GM23338 (cell line): ENCODE data around the gene TBCD.

Experiments used
- CTCF ChIP-seq, 2 experiments: fragments of 200-600 bp in 1 of 2; sonication (generic) in 1 of 2; conservative IDR thresholded peaks; 2 replicates each; pipeline versions ENCODE4 v1.5.1 to v1.6.1; 2016 to 2017; ENCODE audit warnings: antibody characterized with exemption in 2 of 2, low read depth in 2 of 2, mild to moderate bottlenecking in 2 of 2, moderate library complexity in 1 of 2
- EZH2 ChIP-seq: fragments of 200-600 bp; sonication (generic); IDR thresholded peaks from one replicate; pipeline ENCODE4 v1.8.0; 2017; ENCODE audit warnings: antibody characterized with exemption, mild to moderate bottlenecking, low read depth; ENCODE audit not compliant: unreplicated experiment
- NANOG ChIP-seq: IDR thresholded peaks from 2 replicates; pipeline ENCODE4 v1.6.1; 2016; ENCODE audit warnings: antibody characterized with exemption, borderline replicate concordance
- POLR2AphosphoS5 ChIP-seq: IDR thresholded peaks from 2 replicates; pipeline ENCODE4 v1.6.1; 2016; ENCODE audit warnings: antibody characterized with exemption, low read depth
- REST ChIP-seq: IDR thresholded peaks from one replicate; pipeline ENCODE4 v1.6.1; 2018; ENCODE audit warnings: antibody characterized with exemption; ENCODE audit not compliant: unreplicated experiment

GRCh38 chr17:82923366-82924113, 171.7 kb downstream of the TBCD start:
- no peak for TF ChIP-seq CTCF (conservative IDR thresholded peaks at IDR 0.05; ENCODE audit: low read depth in 2 of 2)
- TF ChIP-seq POLR2AphosphoS5: no peak
- TF ChIP-seq EZH2: no peak
- no peak for TF ChIP-seq REST
- TF ChIP-seq NANOG: no peak
